HG03575 (cell line): ENCODE data around the gene TICAM1.
A peak's percentile ranks its signal among the peaks of the same experiment; 100 is the strongest.
"Not testable (repeated sequence)": the region's sequence is repeated elsewhere in the genome, so short reads cannot be mapped to it uniquely, and the experiment has no call there.

Experiments
- ATAC-seq: cut with Tn5 transposase; IDR thresholded peaks from one replicate; pipeline ENCODE4 v1.9.1; 2021; ENCODE audit not compliant: unreplicated experiment, insufficient number of reproducible peaks, low FRiP score; ENCODE audit errors: extremely low read depth

Gene TICAM1

GRCh38 chr19:4814625-4815425 is 16.7 kb downstream of the TICAM1 start:
- ATAC-seq: no peak

GRCh38 chr19:4811328-4812131 is 20.0 kb downstream of the TICAM1 start:
- no peak for ATAC-seq

- ATAC-seq: no peak
Observed at GRCh38 chr19:4807188-4807587, 24.3 kb downstream of the TICAM1 start.

- ATAC-seq: no peak
Observed at GRCh38 chr19:4806384-4806783, 25.1 kb downstream of the TICAM1 start.

GRCh38 chr19:4805140-4805539 is 26.4 kb downstream of the TICAM1 start:
- not testable (repeated sequence) for ATAC-seq

- no peak for ATAC-seq
Observed at GRCh38 chr19:4803736-4804695, 27.5 kb downstream of the TICAM1 start.

- no peak for ATAC-seq
Observed at GRCh38 chr19:4802711-4803110, 28.8 kb downstream of the TICAM1 start.

GRCh38 chr19:4801085-4801619 is 30.4 kb downstream of the TICAM1 start:
- no peak for ATAC-seq

- ATAC-seq: no peak
Observed at GRCh38 chr19:4800591-4801081, 30.9 kb downstream of the TICAM1 start.

GRCh38 chr19:4795400-4795799 is 36.1 kb downstream of the TICAM1 start:
- ATAC-seq: no peak

GRCh38 chr19:4794971-4795370 is 36.5 kb downstream of the TICAM1 start:
- ATAC-seq: no peak

- not testable (repeated sequence) for ATAC-seq
Observed at GRCh38 chr19:4793278-4793677, 38.2 kb downstream of the TICAM1 start.

- not testable (repeated sequence) for ATAC-seq
Observed at GRCh38 chr19:4792866-4793195, 38.7 kb downstream of the TICAM1 start.

GRCh38 chr19:4792019-4792865 is 39.3 kb downstream of the TICAM1 start:
- not testable (repeated sequence) for ATAC-seq

- peak; percentile 75 for ATAC-seq
Observed at GRCh38 chr19:4791183-4792018, 40.1 kb downstream of the TICAM1 start, which contains the start of gene FEM1A. FEM1A (plus strand) TSS chr19:4791734; CDS start chr19:4791855, 121 bp downstream.

- not testable (repeated sequence) for ATAC-seq
Observed at GRCh38 chr19:4786412-4787016, 45.0 kb downstream of the TICAM1 start.

GRCh38 chr19:4781801-4782200 is 49.7 kb downstream of the TICAM1 start:
- ATAC-seq: no peak
